Measurements from ENCODE around the gene ITGB2.

ITGB2 gene

DNA sequence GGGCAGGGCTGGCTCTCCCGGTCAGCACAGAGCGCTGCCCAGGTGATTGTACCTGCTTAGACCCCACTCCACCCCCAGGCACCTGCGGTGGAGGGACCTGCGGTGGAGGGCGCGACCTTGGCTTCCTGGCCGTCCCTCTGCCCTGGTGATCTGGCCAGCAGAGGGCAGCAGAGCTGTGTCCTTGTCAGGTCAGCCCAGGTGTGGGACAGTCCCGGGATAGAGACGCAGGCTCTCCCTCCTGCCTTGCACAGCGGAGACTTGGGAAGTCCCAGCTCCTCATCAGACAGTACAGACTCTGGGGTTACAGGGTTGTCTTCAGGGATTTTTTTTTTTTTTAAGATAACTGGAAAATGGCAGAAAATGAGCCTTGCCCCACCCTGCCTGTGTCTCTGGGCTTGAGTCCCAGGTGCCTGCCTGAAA is 29.1 kb upstream of the ITGB2 start:
- H3K9me3 ChIP-seq (ENCODE audit: control insufficient read depth, insufficient read depth, low read length) = no peaks in the 10 kb centered on the region
- H3K9ac ChIP-seq (ENCODE audit: low read depth, low read length) = no peak overlapping the region
- peaks cover 3% of the 10 kb centered on the region; the same call in 1 of the 2 replicates for H3K36me3 ChIP-seq (ENCODE audit: insufficient read depth, low read length)
- H3K4me1 ChIP-seq (ENCODE audit: insufficient read depth, low read length) = no peaks in the 10 kb centered on the region

DNA sequence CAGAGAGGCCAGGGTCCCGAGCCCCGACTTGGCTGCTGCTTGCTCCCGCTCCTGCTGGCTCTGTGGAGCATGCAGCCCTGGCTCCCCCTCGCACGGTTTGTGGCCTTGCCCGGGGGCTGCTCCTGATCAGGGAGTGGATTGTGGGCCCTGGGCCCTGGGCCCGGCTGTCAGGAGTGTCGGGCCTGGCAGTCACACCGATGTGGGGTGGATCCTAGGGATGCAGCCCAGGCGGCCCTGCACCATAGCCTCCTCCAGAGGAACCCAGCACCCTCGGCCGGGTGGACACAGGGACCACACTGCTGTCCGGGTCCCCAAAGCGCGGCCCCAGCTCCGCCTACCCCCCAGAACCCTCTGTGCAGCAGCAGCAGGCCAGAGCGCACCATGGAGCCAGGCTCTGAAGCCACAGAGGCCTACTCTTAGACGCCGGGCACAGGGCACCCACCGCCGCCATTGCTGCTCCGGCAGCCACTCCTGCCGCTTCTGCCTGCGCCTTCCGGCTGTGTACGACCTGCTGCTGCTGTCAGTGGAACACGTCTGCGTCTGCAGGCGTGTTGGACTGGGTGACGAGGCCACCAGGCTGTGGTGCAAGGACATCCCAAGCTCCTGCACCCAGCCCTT is 28.6 kb upstream of the ITGB2 start:
- H3K9ac ChIP-seq (ENCODE audit: low read depth, low read length) = no peak overlapping the region
- peaks cover 3% of the 10 kb centered on the region; the same call in 1 of the 2 replicates for H3K36me3 ChIP-seq (ENCODE audit: insufficient read depth, low read length)
- no peaks in the 10 kb centered on the region for H3K9me3 ChIP-seq (ENCODE audit: control insufficient read depth, insufficient read depth, low read length)
- H3K4me1 ChIP-seq (ENCODE audit: insufficient read depth, low read length) = no peaks in the 10 kb centered on the region

DNA sequence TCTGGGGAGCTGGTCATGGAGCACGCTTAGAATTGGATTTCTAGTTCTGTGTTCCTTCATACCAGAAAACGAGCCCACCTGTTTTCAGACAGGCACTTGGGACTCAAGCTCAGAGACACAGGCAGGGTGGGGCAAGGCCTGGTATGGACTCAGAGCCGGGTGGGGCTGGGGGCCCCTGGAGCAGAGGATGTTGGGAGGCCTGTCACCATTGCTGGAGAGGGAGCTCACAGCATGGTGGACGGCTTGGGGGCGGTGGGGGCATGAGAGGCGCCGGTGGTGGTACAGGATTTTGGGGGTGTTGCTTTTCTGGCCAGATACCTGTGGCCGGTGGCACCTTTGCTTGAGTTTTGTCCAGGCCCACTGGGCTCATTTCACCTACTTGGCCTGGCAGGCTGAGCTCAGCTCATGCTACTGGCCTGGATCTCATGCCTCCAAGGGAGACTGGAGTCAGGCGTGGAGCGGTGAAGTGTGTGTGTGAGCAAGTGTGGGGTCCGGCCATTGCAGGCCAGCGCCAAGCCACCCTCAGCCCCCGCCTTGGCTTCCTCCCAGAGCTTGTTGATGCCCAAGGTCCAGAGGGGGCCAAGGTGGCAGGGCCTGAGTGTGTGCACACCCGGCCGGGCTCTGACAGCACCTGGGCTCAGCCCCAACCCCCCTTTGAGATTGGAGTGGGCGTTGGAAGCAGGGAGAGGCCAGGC is 27.9 kb upstream of the ITGB2 start:
- H3K9me3 ChIP-seq (ENCODE audit: control insufficient read depth, insufficient read depth, low read length) = no peaks in the 10 kb centered on the region
- no peak overlapping the region for H3K9ac ChIP-seq (ENCODE audit: low read depth, low read length)
- H3K36me3 ChIP-seq (ENCODE audit: insufficient read depth, low read length) = peaks cover 3% of the 10 kb centered on the region; the same call in 1 of the 2 replicates
- no peaks in the 10 kb centered on the region for H3K4me1 ChIP-seq (ENCODE audit: insufficient read depth, low read length)

- H3K4me1 ChIP-seq (ENCODE audit: insufficient read depth, low read length) = no peaks in the 10 kb centered on the region
- H3K9ac ChIP-seq (ENCODE audit: low read depth, low read length) = no peak overlapping the region
- peaks cover 3% of the 10 kb centered on the region; the same call in 1 of the 2 replicates for H3K36me3 ChIP-seq (ENCODE audit: insufficient read depth, low read length)
- H3K9me3 ChIP-seq (ENCODE audit: control insufficient read depth, insufficient read depth, low read length) = no peaks in the 10 kb centered on the region
These were observed 27.2 kb upstream of the ITGB2 start for GRCh38 chr21:44947930-44948331.

GRCh38 chr21:44947111-44947929 is 26.6 kb upstream of the ITGB2 start:
- H3K9me3 ChIP-seq (ENCODE audit: control insufficient read depth, insufficient read depth, low read length) = no peaks in the 10 kb centered on the region
- H3K36me3 ChIP-seq (ENCODE audit: insufficient read depth, low read length) = peaks cover 3% of the 10 kb centered on the region; the same call in 1 of the 2 replicates
- no peaks in the 10 kb centered on the region for H3K4me1 ChIP-seq (ENCODE audit: insufficient read depth, low read length)
- H3K9ac ChIP-seq (ENCODE audit: low read depth, low read length) = no peak overlapping the region

DNA sequence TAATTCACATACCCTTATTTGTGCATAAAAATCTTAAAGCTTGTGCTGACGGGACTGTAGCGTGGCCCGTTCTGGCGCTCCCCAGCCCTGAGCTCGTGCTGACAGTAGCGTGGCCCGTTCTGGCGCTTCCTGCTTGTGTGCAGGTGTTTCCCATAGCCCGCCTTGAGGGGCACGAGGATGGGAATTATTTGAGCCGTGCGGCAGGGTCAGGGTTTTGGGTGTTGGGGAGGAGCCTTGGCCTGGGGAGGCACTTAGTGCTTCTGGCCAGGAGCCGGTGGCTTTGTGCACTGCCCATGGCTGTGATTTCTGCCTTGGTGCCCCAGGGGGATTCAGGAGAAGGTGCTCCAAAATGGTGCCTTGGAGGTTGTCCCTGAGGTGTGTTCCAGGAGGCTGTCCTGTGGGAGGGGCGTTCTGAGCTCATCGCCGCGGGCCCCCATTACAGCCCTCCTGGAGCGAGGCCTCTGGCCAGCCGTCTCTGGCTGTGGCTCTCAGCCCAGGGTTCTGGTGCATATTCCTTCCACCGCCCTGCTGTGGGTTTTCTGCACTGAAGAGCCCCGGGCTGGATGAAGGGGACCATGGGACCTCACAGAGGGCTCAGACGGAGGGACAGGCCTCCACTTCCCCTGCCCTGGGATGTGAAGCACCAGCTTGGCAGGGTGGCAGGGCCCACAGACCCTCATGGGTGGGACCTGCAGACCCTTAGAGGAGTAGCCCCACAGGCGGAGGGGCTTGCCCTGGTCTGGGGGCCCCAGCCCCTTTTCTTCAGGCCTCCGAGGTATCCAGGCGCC is 25.7 kb upstream of the ITGB2 start:
- Histone ChIP-seq H3K4me1 (ENCODE audit: insufficient read depth, low read length) (0 out of 2 replicates have a peak, but pooled peaks cover 1% of the 10 kb centered on the region), H3K9me3 (ENCODE audit: control insufficient read depth, insufficient read depth, low read length) (no peaks in the 10 kb centered on the region), H3K36me3 (ENCODE audit: insufficient read depth, low read length) (peaks cover 3% of the 10 kb centered on the region; the same call in 1 of the 2 replicates), H3K9ac (ENCODE audit: low read depth, low read length) (no peak overlapping the region)

DNA sequence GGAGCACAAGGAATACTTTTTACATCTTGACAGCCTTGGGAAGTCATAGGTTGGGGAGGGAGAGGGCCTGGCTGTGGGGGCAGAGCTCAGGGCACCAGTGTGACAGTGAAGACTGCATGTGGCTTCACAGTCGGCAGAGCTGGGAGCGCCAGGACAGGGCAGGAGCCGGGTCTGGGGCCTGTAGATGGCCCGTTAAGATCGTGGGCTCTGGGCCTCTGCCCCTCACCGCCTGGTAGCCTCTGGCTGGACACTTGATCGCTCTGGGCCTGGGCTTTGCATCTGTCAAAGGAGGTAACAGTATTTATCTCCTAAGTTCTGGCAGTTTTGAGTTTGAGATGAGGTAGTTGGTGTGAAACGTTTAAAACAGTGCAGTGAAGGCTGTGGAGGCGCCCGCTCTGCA is 23.9 kb upstream of the ITGB2 start:
- 0 out of 2 replicates have a peak, but pooled peaks cover 4% of the 10 kb centered on the region for H3K4me1 ChIP-seq (ENCODE audit: insufficient read depth, low read length)
- H3K9me3 ChIP-seq (ENCODE audit: control insufficient read depth, insufficient read depth, low read length) = no peaks in the 10 kb centered on the region
- H3K9ac ChIP-seq (ENCODE audit: low read depth, low read length) = no peak overlapping the region
- H3K36me3 ChIP-seq (ENCODE audit: insufficient read depth, low read length) = peaks cover 3% of the 10 kb centered on the region; the same call in 1 of the 2 replicates

DNA sequence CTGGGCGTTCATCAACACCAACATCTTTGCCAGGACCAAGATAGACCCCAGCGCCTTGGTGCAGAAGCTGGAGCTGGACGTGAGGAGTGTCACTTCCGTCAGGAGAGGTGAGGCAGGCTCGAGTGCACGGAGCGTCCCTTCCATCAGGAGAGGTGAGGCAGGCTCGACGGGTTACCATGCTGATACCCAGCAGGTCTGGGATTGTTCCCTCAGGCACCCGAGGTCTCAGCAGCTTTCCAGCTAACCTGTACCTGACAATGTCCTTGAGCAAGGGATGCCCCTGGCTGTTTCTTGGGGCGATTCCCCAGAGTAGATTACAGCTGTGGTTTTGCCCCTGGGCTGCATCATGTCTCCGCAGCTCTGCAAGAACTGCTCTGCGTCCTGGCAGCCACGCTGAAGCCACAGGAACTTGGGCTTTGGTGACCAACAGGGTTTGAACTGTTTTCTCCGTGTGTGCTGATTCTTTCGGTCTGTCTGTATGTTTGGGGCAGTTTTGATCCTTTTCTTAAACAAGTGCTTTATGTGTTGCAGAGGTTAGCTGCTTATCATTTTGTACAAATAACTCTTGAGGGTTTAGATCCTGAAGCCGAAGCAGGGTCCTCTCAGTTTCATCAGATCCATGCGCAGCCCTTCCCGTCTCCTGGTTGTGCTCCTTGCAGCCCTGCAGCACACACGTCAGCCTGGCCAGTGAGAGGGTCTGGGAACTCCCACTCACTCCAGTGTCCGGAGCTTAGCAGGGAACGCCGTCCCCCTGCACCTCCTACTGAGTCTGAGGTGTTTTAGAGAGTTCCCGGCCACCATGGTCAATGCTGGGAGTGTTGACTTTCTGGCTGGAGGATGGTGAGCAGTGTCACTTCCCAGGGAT is 23.2 kb upstream of the ITGB2 start:
- Histone ChIP-seq H3K9me3 (ENCODE audit: control insufficient read depth, insufficient read depth, low read length) (no peaks in the 10 kb centered on the region), H3K36me3 (ENCODE audit: insufficient read depth, low read length) (peaks cover 3% of the 10 kb centered on the region; the same call in 1 of the 2 replicates), H3K9ac (ENCODE audit: low read depth, low read length) (no peak overlapping the region), H3K4me1 (ENCODE audit: insufficient read depth, low read length) (0 out of 2 replicates have a peak, but pooled peaks cover 4% of the 10 kb centered on the region)

GRCh38 chr21:44943005-44943685 is 22.4 kb upstream of the ITGB2 start:
- H3K9ac ChIP-seq (ENCODE audit: low read depth, low read length) = no peak overlapping the region
- H3K9me3 ChIP-seq (ENCODE audit: control insufficient read depth, insufficient read depth, low read length) = no peaks in the 10 kb centered on the region
- H3K36me3 ChIP-seq (ENCODE audit: insufficient read depth, low read length) = peaks cover 3% of the 10 kb centered on the region; the same call in 1 of the 2 replicates
- H3K4me1 ChIP-seq (ENCODE audit: insufficient read depth, low read length) = 0 out of 2 replicates have a peak, but pooled peaks cover 4% of the 10 kb centered on the region

DNA sequence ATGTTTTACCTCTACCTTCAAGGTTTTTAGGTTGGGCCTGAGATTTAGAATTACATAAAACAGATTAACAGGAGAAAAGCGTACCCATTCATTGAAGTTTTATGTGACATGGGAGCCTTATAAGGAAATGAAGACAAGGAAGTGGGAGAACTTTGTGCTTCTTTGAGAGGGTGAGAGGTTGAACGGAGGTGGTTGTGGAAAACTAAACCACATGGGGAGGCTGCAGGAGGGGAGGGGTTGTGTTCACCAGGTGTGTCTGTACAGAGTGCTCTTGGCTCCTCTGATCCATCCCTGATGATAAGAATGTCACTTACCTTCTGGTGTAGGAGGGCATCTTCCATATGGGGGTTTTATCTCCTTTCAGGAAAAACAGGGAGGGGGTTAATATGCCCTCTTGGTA is 21.9 kb upstream of the ITGB2 start:
- Histone ChIP-seq H3K9me3 (ENCODE audit: control insufficient read depth, insufficient read depth, low read length) (no peaks in the 10 kb centered on the region), H3K9ac (ENCODE audit: low read depth, low read length) (no peak overlapping the region), H3K36me3 (ENCODE audit: insufficient read depth, low read length) (peaks cover 3% of the 10 kb centered on the region; the same call in 1 of the 2 replicates), H3K4me1 (ENCODE audit: insufficient read depth, low read length) (0 out of 2 replicates have a peak, but pooled peaks cover 4% of the 10 kb centered on the region)

- peak overlapping the region; percentile 94; the same call in 1 of the 2 replicates for H3K9ac ChIP-seq (ENCODE audit: low read depth, low read length)
- 0 out of 2 replicates have a peak, but pooled peaks cover 4% of the 10 kb centered on the region for H3K4me1 ChIP-seq (ENCODE audit: insufficient read depth, low read length)
- H3K9me3 ChIP-seq (ENCODE audit: control insufficient read depth, insufficient read depth, low read length) = no peaks in the 10 kb centered on the region
- peaks cover 3% of the 10 kb centered on the region; the same call in 1 of the 2 replicates for H3K36me3 ChIP-seq (ENCODE audit: insufficient read depth, low read length)
These were observed 20.9 kb upstream of the ITGB2 start for GRCh38 chr21:44941567-44941966.

DNA sequence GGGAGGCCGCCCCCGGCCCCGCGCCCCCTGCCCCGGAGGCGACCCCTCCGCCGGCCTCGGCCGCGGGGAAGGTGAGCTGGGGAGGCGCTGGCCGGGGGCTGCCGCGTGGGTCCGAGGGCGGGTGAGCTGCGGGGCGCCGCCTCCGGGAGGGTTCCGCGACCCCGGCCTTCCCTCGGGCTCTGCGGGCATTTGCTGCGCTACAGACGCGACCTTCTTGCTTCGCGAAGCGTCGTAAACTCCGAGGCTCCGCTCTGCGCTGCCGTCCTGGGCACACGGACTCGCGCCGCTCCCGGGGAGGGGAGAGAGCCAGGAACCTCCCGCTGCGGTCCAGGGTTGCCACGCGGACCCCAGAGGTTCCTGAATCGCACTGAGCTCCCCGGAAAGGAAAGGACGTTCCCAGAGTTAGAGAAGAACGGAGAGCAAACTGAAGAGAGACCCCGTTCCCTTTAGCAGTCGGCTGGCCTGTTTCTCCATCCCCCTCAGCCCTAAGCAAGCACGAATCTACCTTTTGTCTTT is 19.5 kb upstream of the ITGB2 start:
- 0 out of 2 replicates have a peak, but pooled peaks cover 4% of the 10 kb centered on the region for H3K4me1 ChIP-seq (ENCODE audit: insufficient read depth, low read length)
- peak overlapping the region; percentile 94 for H3K9ac ChIP-seq (ENCODE audit: low read depth, low read length)
- peaks cover 3% of the 10 kb centered on the region; the same call in 1 of the 2 replicates for H3K36me3 ChIP-seq (ENCODE audit: insufficient read depth, low read length)
- no peaks in the 10 kb centered on the region for H3K9me3 ChIP-seq (ENCODE audit: control insufficient read depth, insufficient read depth, low read length)

Data from ES-I3 (cell line).